HCT116 (cell line): ENCODE measurements around the gene ART1. TPM values are rescaled to one million over a fixed set of nuclear protein-coding genes. Genes with fewer than 3 reads are reported as not detected.
A peak's percentile ranks its signal among the peaks of the same experiment; 100 is the strongest.

Experiments used
- ATAC-seq: fragments of 200-7000 bp; cut with Tn5 transposase; 2 replicates; pipeline ENCODE4 v1.9.1; 2020; ENCODE audit warnings: mild to moderate bottlenecking, moderate library complexity
- BruUV-seq: library from RNA; stranded (reverse); fragments of 400-500 nt; replicated peaks from 2 replicates; lab custom pipeline; 2021; lab: Mats Ljungman, UMichigan
- CTCF ChIA-PET: fragments of 300-600 bp; sonication (Branson Sonifier 250); formaldehyde crosslinking; loops from one replicate; lab custom pipeline; 2021; ENCODE audit warnings: antibody characterized with exemption; lab: Charles Lee
- POLR2A ChIA-PET: fragments of 300-600, 350-600 bp; sonication (Branson Sonifier 250); formaldehyde crosslinking; loops from one replicate; lab custom pipeline; 2021; ENCODE audit warnings: antibody characterized with exemption; lab: Charles Lee
- RAD21 ChIA-PET, 2 experiments: fragments of 300-600 bp; sonication (Branson Sonifier 250); formaldehyde crosslinking; loops; one replicate each; lab custom pipeline; 2023; ENCODE audit warnings: low total read pairs in 2 of 2; ENCODE audit not compliant: uncharacterized antibody in 2 of 2, unreplicated experiment in 2 of 2, low non-redundant PET in 1 of 2; lab: Charles Lee
- DNase-seq: peaks from one replicate; pipeline ENCODE4 v3.0.0-alpha.2; 2010; ENCODE audit warnings: low read depth, low spot score
- H2AFZ ChIP-seq: fragments of 200-600 bp; shearing (Covaris generic), sonication (generic); 2 replicates; pipeline ENCODE4 v1.6.1; 2017; ENCODE audit warnings: low read depth, mixed run types, mixed read lengths, antibody characterized with exemption, low read length; ENCODE audit not compliant: poor library complexity, severe bottlenecking
- H3K27ac ChIP-seq: 2 replicates; pipeline ENCODE4 v1.5.1; 2012; ENCODE audit warnings: low read depth, low read length
- H3K27me3 ChIP-seq: fragments of 200-600 bp; sonication (generic); 2 replicates; pipeline ENCODE4 v1.6.1; 2016; ENCODE audit warnings: mixed run types, low read length, mixed read lengths; ENCODE audit not compliant: insufficient read depth
- H3K36me3 ChIP-seq, 2 experiments: fragments of 200-500 bp in 1 of 2; fragments of 200-600 bp in 1 of 2; sonication (Bioruptor generic) in 1 of 2; sonication (generic) in 1 of 2; 2 replicates each; pipeline versions ENCODE4 v1.5.1 to v1.6.1; 2014 to 2016; ENCODE audit warnings: low read length in 2 of 2, inconsistent platforms in 1 of 2, mixed read lengths in 1 of 2, mixed run types in 1 of 2; ENCODE audit not compliant: insufficient read depth in 2 of 2, control insufficient read depth in 1 of 2
- H3K4me1 ChIP-seq, 2 experiments: fragments of 200-600 bp in 1 of 2; sonication (generic) in 1 of 2; 2 replicates each; pipeline versions ENCODE4 v1.5.1 to v1.6.1; 2012 to 2017; ENCODE audit warnings: low read length in 2 of 2, inconsistent platforms in 1 of 2, mild to moderate bottlenecking in 1 of 2, mixed read lengths in 1 of 2, mixed run types in 1 of 2, moderate library complexity in 1 of 2; ENCODE audit not compliant: insufficient read depth in 2 of 2, control insufficient read depth in 1 of 2
- H3K4me2 ChIP-seq: fragments of 200-600 bp; sonication (generic); 2 replicates; pipeline ENCODE4 v1.6.1; 2017; ENCODE audit warnings: mixed run types, low read length, mixed read lengths
- H3K4me3 ChIP-seq, 2 experiments: fragments of 200-600 bp in 1 of 2; sonication (generic) in 1 of 2; replicated peaks in 1 of 2; 2 replicates each; pipeline ENCODE4 v1.5.1; 2011 to 2016; ENCODE audit warnings: low read length in 2 of 2, control low read depth in 1 of 2, low read depth in 1 of 2, mild to moderate bottlenecking in 1 of 2, mixed read lengths in 1 of 2, mixed run types in 1 of 2
- H3K79me2 ChIP-seq: fragments of 200-600 bp; sonication (generic); 2 replicates; pipeline ENCODE4 v1.6.1; 2017; ENCODE audit warnings: mild to moderate bottlenecking, mixed run types, low read length, moderate library complexity, mixed read lengths; ENCODE audit not compliant: insufficient read depth
- H3K9ac ChIP-seq: fragments of 200-600 bp; sonication (generic); 2 replicates; pipeline ENCODE4 v1.6.1; 2016; ENCODE audit warnings: low read length, mixed read lengths
- H3K9me2 ChIP-seq: fragments of 200-600 bp; sonication (generic), shearing (Covaris generic); 2 replicates; pipeline ENCODE4 v1.6.1; 2017; ENCODE audit warnings: mixed run types, mild to moderate bottlenecking, moderate library complexity; ENCODE audit not compliant: insufficient read depth
- H3K9me3 ChIP-seq, 2 experiments: fragments of 200-500 bp in 1 of 2; fragments of 200-600 bp in 1 of 2; sonication (Bioruptor generic) in 1 of 2; sonication (generic) in 1 of 2; 2 replicates each; pipeline ENCODE4 v1.6.1; 2014 to 2017; ENCODE audit warnings: low read length in 2 of 2, mixed read lengths in 2 of 2, inconsistent platforms in 1 of 2, low read depth in 1 of 2, mild to moderate bottlenecking in 1 of 2, mixed run types in 1 of 2, moderate library complexity in 1 of 2; ENCODE audit not compliant: control insufficient read depth in 1 of 2, insufficient read depth in 1 of 2
- H4K20me1 ChIP-seq: fragments of 200-600 bp; sonication (generic), shearing (Covaris generic); 2 replicates; pipeline ENCODE4 v1.6.1; 2017; ENCODE audit warnings: mixed run types, mild to moderate bottlenecking, moderate library complexity; ENCODE audit not compliant: insufficient read depth
- CBX3 ChIP-seq: IDR thresholded peaks from 2 replicates; pipeline ENCODE4 v1.6.1; 2012; ENCODE audit warnings: low read depth
- CTCF ChIP-seq, 3 experiments: fragments of 200-600 bp in 1 of 3; sonication (generic) in 1 of 3; IDR thresholded peaks in 2 of 3; conservative IDR thresholded peaks in 1 of 3; 2 replicates each; pipeline ENCODE4 v1.5.1; 2012 to 2017; ENCODE audit warnings: low read depth in 2 of 3, low read length in 2 of 3, antibody characterized with exemption in 1 of 3, borderline replicate concordance in 1 of 3, control low read depth in 1 of 3, mild to moderate bottlenecking in 1 of 3, mixed read lengths in 1 of 3, mixed run types in 1 of 3, moderate library complexity in 1 of 3; ENCODE audit not compliant: insufficient read depth in 1 of 3
- JUND ChIP-seq: IDR thresholded peaks from 2 replicates; pipeline ENCODE4 v1.6.1; 2012
- RAD21 ChIP-seq: IDR thresholded peaks from 2 replicates; pipeline ENCODE4 v1.6.1; 2012; ENCODE audit warnings: low read depth, mild to moderate bottlenecking
- REST ChIP-seq: IDR thresholded peaks from 2 replicates; pipeline ENCODE4 v1.6.1; 2012; ENCODE audit warnings: low read depth
- YY1 ChIP-seq: IDR thresholded peaks from 2 replicates; pipeline ENCODE4 v1.6.1; 2011; ENCODE audit warnings: low read length, low read depth, moderate library complexity, mild to moderate bottlenecking; ENCODE audit not compliant: insufficient replicate concordance; ENCODE audit errors: extremely low read depth
- ZFX ChIP-seq: fragments of 450-650 bp; IDR thresholded peaks from 2 replicates; pipeline ENCODE4 v1.6.1; 2017
- intact Hi-C: fragments of 100-400 bp; cut with micrococcal nuclease; formaldehyde crosslinking; loops from 2 replicates; pipeline ENCODE4 v1.10.0; 2022
- total RNA-seq: library from RNA; stranded (reverse); gene quantifications from one replicate; pipeline ENCODE4 v1.2.1, GENCODE V29; 2021; ENCODE audit not compliant: unreplicated experiment

Gene ART1
- total RNA-seq, 1 experiment from 2014 or later = not detected

- no peaks in the 10 kb centered on the region for H3K79me2 ChIP-seq
- H3K27me3 ChIP-seq = no peaks in the 10 kb centered on the region
- ChIA-PET CTCF (interaction anchor here (0.8 to 1.5 kb wide), 3 partner anchors 132 to 245 kb away, joined by 3 to 6 read pairs (median 3); partner anchors contain the start of gene PGAP2), POLR2A (no interaction called here), RAD21 (interaction anchor here in 1 of 2 experiments (0.5 kb wide), 1 partner anchor 92 kb away, joined by 5 read pairs; no protein-coding TSS in a partner anchor)
- H3K36me3 ChIP-seq = no peaks in the 10 kb centered on the region
- ATAC-seq = peak; percentile 89
- H3K4me1 ChIP-seq = no peaks in the 10 kb centered on the region
- H3K9me3 ChIP-seq = 0 out of 4 replicates have a peak, but pooled peaks cover 0 to 3% of the 10 kb centered on the region in 2 experiments
- no TSS peak for BruUV-seq
- TF ChIP-seq REST (no peak), JUND (no peak), RAD21 (peak; percentile 89), ZFX (no peak), CBX3 (no peak), CTCF (IDR thresholded peaks at IDR 0.05 in 2 of 3, conservative IDR thresholded peaks at IDR 0.05 in 1 of 3; ENCODE audit: borderline replicate concordance in 1 of 3, insufficient read depth in 1 of 3, low read depth in 2 of 3, low read length in 2 of 3) (peak; percentile 80 to 91 (median 80)), YY1 (peak; percentile 36)
- no peak overlapping the region for H3K27ac ChIP-seq
- H2AFZ ChIP-seq = peak overlapping the region; percentile 20
- H3K9me2 ChIP-seq = no peaks in the 10 kb centered on the region
- peak; percentile 35 for DNase-seq
- no peak overlapping the region for H3K9ac ChIP-seq
- intact Hi-C loops = loop anchor here (2.0 to 10.0 kb wide), 3 partner anchors 29 to 155 kb away; no protein-coding TSS in a partner anchor
- no peak overlapping the region for H3K4me3 ChIP-seq
- no peak overlapping the region for H3K4me2 ChIP-seq
- H4K20me1 ChIP-seq = no peaks in the 10 kb centered on the region
Observed at GRCh38 chr11:3609416-3610265, 35.3 kb upstream of the ART1 start.
